ENCODE results near the gene MEG3.

- TF ChIP-seq POLR2A (IDR thresholded peaks at IDR 0.05) (no peak), POLR2AphosphoS5 (IDR thresholded peaks at IDR 0.05) (no peak)
- TF ChIP-seq, protein P1, sequence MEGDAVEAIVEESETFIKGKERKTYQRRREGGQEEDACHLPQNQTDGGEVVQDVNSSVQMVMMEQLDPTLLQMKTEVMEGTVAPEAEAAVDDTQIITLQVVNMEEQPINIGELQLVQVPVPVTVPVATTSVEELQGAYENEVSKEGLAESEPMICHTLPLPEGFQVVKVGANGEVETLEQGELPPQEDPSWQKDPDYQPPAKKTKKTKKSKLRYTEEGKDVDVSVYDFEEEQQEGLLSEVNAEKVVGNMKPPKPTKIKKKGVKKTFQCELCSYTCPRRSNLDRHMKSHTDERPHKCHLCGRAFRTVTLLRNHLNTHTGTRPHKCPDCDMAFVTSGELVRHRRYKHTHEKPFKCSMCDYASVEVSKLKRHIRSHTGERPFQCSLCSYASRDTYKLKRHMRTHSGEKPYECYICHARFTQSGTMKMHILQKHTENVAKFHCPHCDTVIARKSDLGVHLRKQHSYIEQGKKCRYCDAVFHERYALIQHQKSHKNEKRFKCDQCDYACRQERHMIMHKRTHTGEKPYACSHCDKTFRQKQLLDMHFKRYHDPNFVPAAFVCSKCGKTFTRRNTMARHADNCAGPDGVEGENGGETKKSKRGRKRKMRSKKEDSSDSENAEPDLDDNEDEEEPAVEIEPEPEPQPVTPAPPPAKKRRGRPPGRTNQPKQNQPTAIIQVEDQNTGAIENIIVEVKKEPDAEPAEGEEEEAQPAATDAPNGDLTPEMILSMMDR (IDR thresholded peaks at IDR 0.05) = no peak
Measured at GRCh38 chr14:100786576-100787219, 39.2 kb upstream of the MEG3 start.
